Left ventricle myocardium superior (tissue), 1 donor: ENCODE results near the gene SLC50A1. TPM values are rescaled to one million over a fixed set of nuclear protein-coding genes. Genes with fewer than 3 reads are reported as not detected.
A peak's percentile ranks its signal among the peaks of the same experiment; 100 is the strongest.
"Not testable (repeated sequence)": the region's sequence is repeated elsewhere in the genome, so short reads cannot be mapped to it uniquely, and the experiment has no call there.

Source experiments
- ATAC-seq: fragments of 200-7000 bp; cut with Tn5 transposase; one replicate; pipeline ENCODE4 v1.9.1; 2020; ENCODE audit warnings: mild to moderate bottlenecking, moderate library complexity
- DNase-seq: peaks from one replicate; pipeline ENCODE4 v3.0.0-alpha.2; 2020
- intact Hi-C: fragments of 100-400 bp; cut with micrococcal nuclease; formaldehyde crosslinking; loops from one replicate; pipeline ENCODE4 v1.11.0; 2022
- total RNA-seq: library from RNA; stranded (reverse); fragmentation: NEBNext Ultra II Directional; extraction: Animal tissue kit (Norgen Biotek cat#: 25700); gene quantifications from one replicate; pipeline ENCODE4 v1.2.1, GENCODE V29; 2021
- donor health status: DM: no; HTN: yes; CAD: no; lungs with severe emphysema.

SLC50A1 gene
- total RNA-seq, 1 donor from 2014 or later = 8.8 TPM

- peak; percentile 84 for DNase-seq
- ATAC-seq = peak; percentile 78
- intact Hi-C loops = no loop called here
Measured at GRCh38 chr1:155166471-155167165, 31.0 kb downstream of the SLC50A1 start.

GRCh38 chr1:155167166-155168104 lies 31.8 kb downstream of the SLC50A1 start:
- intact Hi-C loops = loop anchor here (2.0 kb wide), 1 partner anchor 79 kb away; no protein-coding TSS in a partner anchor
- ATAC-seq = peak; percentile 80
- DNase-seq = peak; percentile 92

- not testable (repeated sequence) for ATAC-seq, DNase-seq
- intact Hi-C loops = loop anchor here (2.0 kb wide), 1 partner anchor 79 kb away; no protein-coding TSS in a partner anchor
Measured at GRCh38 chr1:155168105-155168445, 32.4 kb downstream of the SLC50A1 start.

GRCh38 chr1:155168456-155169210 lies 33.0 kb downstream of the SLC50A1 start:
- intact Hi-C loops = loop anchor here (2.0 kb wide), 1 partner anchor 80 kb away; no protein-coding TSS in a partner anchor
- ATAC-seq = no peak
- no peak for DNase-seq

GRCh38 chr1:155169541-155169940 lies 33.9 kb downstream of the SLC50A1 start:
- ATAC-seq = no peak
- no peak for DNase-seq
- intact Hi-C loops = loop anchor here (2.0 kb wide), 1 partner anchor 81 kb away; no protein-coding TSS in a partner anchor

GRCh38 chr1:155170101-155170785 lies 34.6 kb downstream of the SLC50A1 start:
- intact Hi-C loops = no loop called here
- DNase-seq = no peak
- ATAC-seq = no peak

- intact Hi-C loops = no loop called here
- DNase-seq = no peak
- no peak for ATAC-seq
Measured at GRCh38 chr1:155170806-155171205, 35.2 kb downstream of the SLC50A1 start.

- ATAC-seq (no peak), DNase-seq (no peak)
- intact Hi-C loops = no loop called here
Measured at GRCh38 chr1:155171836-155172731, 36.4 kb downstream of the SLC50A1 start.

- peak; percentile 96 for DNase-seq
- peak; percentile 89 for ATAC-seq
- intact Hi-C loops = no loop called here
Measured at GRCh38 chr1:155172732-155173477, 37.3 kb downstream of the SLC50A1 start, which contains the start of gene KRTCAP2. Gene KRTCAP2 (minus strand): TSS chr1:155173304. CDS start chr1:155173224, 80 bp downstream.

GRCh38 chr1:155173478-155174323 lies 38.0 kb downstream of the SLC50A1 start, which contains the start of gene TRIM46:
Gene TRIM46 (plus strand): TSS chr1:155173849. CDS start chr1:155173967, 118 bp downstream.
- ATAC-seq (no peak), DNase-seq (peak; percentile 41)
- intact Hi-C loops = no loop called here

- DNase-seq = peak; percentile 35
- ATAC-seq = no peak
- intact Hi-C loops = no loop called here
Measured at GRCh38 chr1:155174324-155175280, 39.0 kb downstream of the SLC50A1 start.

- intact Hi-C loops = no loop called here
- DNase-seq (no peak), ATAC-seq (no peak)
Measured at GRCh38 chr1:155175281-155175926, 39.8 kb downstream of the SLC50A1 start.

- intact Hi-C loops = no loop called here
- ATAC-seq (no peak), DNase-seq (peak; percentile 30)
Measured at GRCh38 chr1:155175927-155176371, 40.3 kb downstream of the SLC50A1 start.

GRCh38 chr1:155176544-155177071 lies 41.0 kb downstream of the SLC50A1 start:
- peak; percentile 51 for ATAC-seq
- peak; percentile 86 for DNase-seq
- intact Hi-C loops = no loop called here
